Stomach (tissue), 9 donors: ENCODE data around the gene TNRC18. TPM values are rescaled to one million over a fixed set of nuclear protein-coding genes. Genes with fewer than 3 reads are reported as not detected.

Experiments
- DNase-seq, 2 donors: peaks; one replicate each; pipeline versions ENCODE4 v3.0.0 to v3.0.0-alpha.2; 2013 to 2019
- H3K27ac ChIP-seq, 5 donors: fragments of 200-600 bp in 4 of 5; sonication (generic) in 4 of 5; one replicate each; pipeline ENCODE4 v1.5.1; 2013 to 2019; ENCODE audit warnings: mild to moderate bottlenecking in 1 of 5, moderate library complexity in 1 of 5
- H3K27me3 ChIP-seq, 3 donors: fragments of 200-600 bp; sonication (generic); one replicate each; pipeline ENCODE4 v1.5.1; 2017 to 2019; ENCODE audit warnings: mixed run types in 1 of 3
- H3K36me3 ChIP-seq, 4 donors: fragments of 200-600 bp; sonication (generic); 1 replicate in 3 of 4; 2 replicates in 1 of 4; pipeline ENCODE4 v1.5.1; 2016 to 2019
- H3K4me1 ChIP-seq, 4 donors: fragments of 200-600 bp; sonication (generic); one replicate each; pipeline ENCODE4 v1.5.1; 2016 to 2019
- H3K4me3 ChIP-seq, 4 donors: fragments of 200-600 bp; sonication (generic) in 3 of 4; one replicate each; pipeline ENCODE4 v1.5.1; 2016 to 2019; ENCODE audit warnings: mild to moderate bottlenecking in 1 of 4
- H3K9me3 ChIP-seq, 4 donors: fragments of 200-600 bp; sonication (generic); one replicate each; pipeline ENCODE4 v1.5.1; 2016 to 2019
- CTCF ChIP-seq, 7 experiments: fragments of 450-650 bp in 4 of 7; fragments of 200-600 bp in 3 of 7; sonication (generic) in 3 of 7; IDR thresholded peaks; one replicate each; pipeline ENCODE4 v1.5.1; 2016 to 2019; ENCODE audit warnings: antibody characterized with exemption in 7 of 7, control low read depth in 2 of 7, mild to moderate bottlenecking in 1 of 7
- EP300 ChIP-seq: sonication (generic); formaldehyde crosslinking; IDR thresholded peaks from one replicate; pipeline ENCODE4 v1.6.1; 2017; ENCODE audit warnings: antibody characterized with exemption
- POLR2A ChIP-seq, 4 donors: fragments of 450-650 bp; IDR thresholded peaks; one replicate each; pipeline ENCODE4 v1.6.1; 2016; ENCODE audit warnings: antibody characterized with exemption in 4 of 4, control low read depth in 2 of 4, mild to moderate bottlenecking in 1 of 4, moderate library complexity in 1 of 4
- POLR2AphosphoS5 ChIP-seq, 3 donors: sonication (generic); formaldehyde crosslinking; IDR thresholded peaks; one replicate each; pipeline ENCODE4 v1.6.1; 2016; ENCODE audit warnings: antibody characterized with exemption in 3 of 3
- WGBS, 5 donors: extraction: QIAGEN DNeasy Blood & Tissue Kit in 3 of 5; methylation state at CpG; one replicate each; pipeline versions ENCODE4 v1.1.5 to v1.1.7; 2013 to 2018; 5-methylcytosine and 5-hydroxymethylcytosine counted together
- intact Hi-C: fragments of 100-400 bp; cut with DNase I; formaldehyde crosslinking; loops from one replicate; pipeline ENCODE4 v1.15.1; 2023; ENCODE audit warnings: low total_unique reads
- polyA plus RNA-seq, 3 donors: library from polyadenylated mRNA; stranded (reverse); fragments of 200-250 nt; gene quantifications; one replicate each; pipeline ENCODE4 v1.2.3, GENCODE V29; 2013
- total RNA-seq, 5 donors: library from RNA; depleted of rRNA; stranded (reverse); fragments of >200 nt; gene quantifications; one replicate each; pipeline versions ENCODE4 v1.1.0 to v1.2.3, GENCODE V29; 2014 to 2016
- donor health status: healthy with polysubstance abuse.
- donor health status: Bipolar disorder and iron deficiency.
- donor health status: healthy.

TNRC18 gene
- total and polyA plus RNA-seq, 8 donors: 8.5 to 463 (median 81.8) TPM

DNA sequence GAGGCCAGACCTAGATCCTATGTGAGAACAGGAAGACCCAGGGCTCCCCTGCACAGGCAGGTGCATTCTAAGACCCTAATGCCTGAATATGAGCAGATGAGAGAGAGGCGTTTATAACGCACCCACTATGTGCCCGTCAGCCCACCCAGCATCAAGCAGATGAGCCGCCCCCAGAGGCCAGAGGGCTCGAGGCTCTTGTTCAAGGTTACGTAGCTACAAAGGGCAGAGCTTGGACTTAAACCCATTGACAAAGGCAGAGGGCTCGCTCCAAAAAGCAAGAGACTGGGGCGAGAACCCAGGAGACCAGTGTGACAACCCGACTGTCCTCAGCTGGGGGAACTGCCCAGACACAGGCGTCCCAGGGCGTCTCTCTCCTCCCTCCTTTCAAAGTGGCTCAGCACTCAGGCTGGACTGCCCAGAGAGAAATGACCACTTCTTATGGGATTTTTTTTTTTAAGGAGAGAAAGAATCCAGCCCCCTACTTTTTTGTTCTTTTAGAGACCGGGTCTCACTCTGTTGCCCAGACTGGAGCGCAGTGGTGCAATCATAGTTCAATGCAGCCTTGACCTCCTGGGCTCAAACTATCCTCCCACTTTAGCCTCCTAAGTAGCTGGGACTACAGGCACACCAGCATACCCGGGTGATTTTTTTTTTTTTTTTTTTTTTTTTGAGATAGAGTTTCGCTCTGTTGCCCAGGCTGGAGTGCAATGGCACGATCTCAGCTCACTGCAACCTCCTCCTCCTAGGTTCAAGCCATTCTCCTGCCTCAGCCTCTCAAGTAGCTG is 40.1 kb downstream of the TNRC18 start:
- no peaks in the 10 kb centered on the region for H3K9me3 ChIP-seq
- H3K4me3 ChIP-seq: peak overlapping the region in 1 of 4 donors; percentile 3
- TF ChIP-seq POLR2A (IDR thresholded peaks at IDR 0.05) (no peak), EP300 (no peak), POLR2AphosphoS5 (IDR thresholded peaks at IDR 0.05) (no peak)
- H3K4me1 ChIP-seq: peaks cover 41 to 86% (median 66%) of the 10 kb centered on the region in 4 donors
- 56 to 71% (median 64%) methylated on average over 15 to 16 of the region's 16 CpGs for WGBS, 5 donors
- H3K27me3 ChIP-seq: no peaks in the 10 kb centered on the region
- H3K27ac ChIP-seq: peak overlapping the region in 2 of 5 donors; percentile 20 to 31
- peaks cover 28 to 69% (median 45%) of the 10 kb centered on the region in 4 donors for H3K36me3 ChIP-seq
- no peak for DNase-seq
- intact Hi-C loops: no loop called here

DNA sequence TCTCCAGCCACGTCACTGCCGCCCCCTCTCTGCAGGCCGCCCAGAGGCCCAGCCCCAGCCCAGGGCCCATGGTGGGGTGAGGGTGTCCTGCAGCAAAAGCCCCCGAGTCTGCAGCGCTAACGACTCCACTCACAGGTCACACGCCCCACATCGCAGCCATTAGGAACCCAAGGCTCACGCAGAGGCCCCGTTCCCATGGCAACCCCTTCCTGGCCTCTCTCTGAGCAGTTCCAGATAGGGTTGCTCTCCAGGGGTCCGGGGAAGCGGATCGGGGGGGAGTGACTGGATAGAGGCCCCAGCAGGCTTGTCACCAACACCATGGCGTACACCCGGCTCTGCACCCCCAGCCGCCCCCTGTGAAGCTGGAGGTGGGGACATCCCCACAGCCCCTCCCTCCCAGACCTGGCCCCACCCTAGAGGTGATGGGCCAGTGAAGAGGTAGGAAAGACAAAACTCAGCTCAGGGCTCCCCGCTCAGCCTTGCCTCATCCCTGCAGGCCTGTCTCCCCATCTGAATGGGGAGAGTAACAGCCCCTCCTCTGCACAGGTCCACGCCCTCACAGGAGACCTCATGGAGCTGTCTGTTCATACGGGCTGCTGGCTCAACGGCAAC is 41.2 kb downstream of the TNRC18 start:
- peak in 1 of 2 donors; percentile 90 for DNase-seq
- 51 to 64% (median 57%) methylated on average over 6 to 20 of the region's 20 CpGs for WGBS, 5 donors
- intact Hi-C loops: no loop called here
- H3K4me1 ChIP-seq: peaks cover 41 to 89% (median 67%) of the 10 kb centered on the region in 4 donors
- H3K36me3 ChIP-seq: peaks cover 21 to 67% (median 41%) of the 10 kb centered on the region in 4 donors
- H3K27ac ChIP-seq: peak overlapping the region in 2 of 5 donors; percentile 20 to 31
- H3K4me3 ChIP-seq: peak overlapping the region in 2 of 4 donors; percentile 5 to 29
- H3K9me3 ChIP-seq: no peaks in the 10 kb centered on the region
- no peaks in the 10 kb centered on the region for H3K27me3 ChIP-seq
- TF ChIP-seq EP300 (no peak), POLR2AphosphoS5 (IDR thresholded peaks at IDR 0.05) (no peak), POLR2A (IDR thresholded peaks at IDR 0.05) (no peak)

DNA sequence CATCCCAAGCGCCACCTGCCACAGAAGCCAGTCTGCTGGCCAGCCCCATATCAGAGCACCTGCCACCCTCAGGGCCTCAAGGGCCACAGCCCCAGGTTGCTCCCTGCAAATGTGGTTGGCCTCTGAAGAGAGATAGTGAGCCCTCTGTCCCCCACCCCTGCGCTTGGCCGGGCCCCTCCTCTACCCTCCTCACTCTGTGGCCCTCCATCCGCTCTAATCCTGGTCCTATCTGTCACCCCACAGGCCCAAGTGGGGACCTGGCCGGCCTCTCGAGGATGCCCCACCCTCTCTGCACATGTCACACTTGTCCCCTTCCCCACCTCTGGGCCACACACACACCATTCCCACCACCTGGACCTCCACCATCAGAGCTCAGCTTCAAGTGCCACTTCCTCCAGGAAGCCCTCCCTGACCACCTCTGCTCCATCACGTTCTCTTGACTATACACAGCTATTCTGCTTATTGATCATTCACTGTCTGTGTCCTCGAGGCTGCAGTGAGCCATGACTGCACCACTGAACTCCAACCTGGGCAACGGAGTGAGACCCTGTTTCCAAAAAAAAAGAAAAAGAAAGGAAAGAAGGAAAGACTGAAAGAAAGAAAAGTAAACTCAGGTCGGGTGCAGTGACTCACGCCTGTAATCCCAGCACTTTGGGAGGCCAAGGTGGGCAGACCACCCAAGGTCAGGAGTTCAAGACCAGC is 42.4 kb downstream of the TNRC18 start:
- WGBS, 5 donors: 49 to 67% (median 66%) methylated on average over 11 of the region's 11 CpGs
- no peak overlapping the region for H3K4me3 ChIP-seq
- H3K9me3 ChIP-seq: no peaks in the 10 kb centered on the region
- intact Hi-C loops: no loop called here
- H3K36me3 ChIP-seq: peaks cover 20 to 67% (median 41%) of the 10 kb centered on the region in 4 donors
- peaks cover 41 to 81% (median 69%) of the 10 kb centered on the region in 4 donors for H3K4me1 ChIP-seq
- no peaks in the 10 kb centered on the region for H3K27me3 ChIP-seq
- DNase-seq: no peak
- TF ChIP-seq CTCF (IDR thresholded peaks at IDR 0.05) (no peak), EP300 (no peak), POLR2A (IDR thresholded peaks at IDR 0.05) (no peak)
- H3K27ac ChIP-seq: peak overlapping the region in 2 of 5 donors; percentile 17 to 32

GRCh38 chr7:5380350-5381070 is 43.1 kb downstream of the TNRC18 start:
- intact Hi-C loops: no loop called here
- Histone ChIP-seq H3K27me3 (no peaks in the 10 kb centered on the region), H3K9me3 (no peaks in the 10 kb centered on the region), H3K27ac (peak overlapping the region in 2 of 5 donors; percentile 17 to 32), H3K4me1 (peaks cover 41 to 79% (median 69%) of the 10 kb centered on the region in 4 donors), H3K36me3 (peaks cover 26 to 70% (median 43%) of the 10 kb centered on the region in 4 donors), H3K4me3 (no peak overlapping the region)
- TF ChIP-seq POLR2AphosphoS5 (IDR thresholded peaks at IDR 0.05): no peak
- no peak for TF ChIP-seq EP300
- WGBS, 5 donors: 79 to 83% (median 81%) methylated on average over 10 to 20 of the region's 20 CpGs
- DNase-seq: no peak

DNA sequence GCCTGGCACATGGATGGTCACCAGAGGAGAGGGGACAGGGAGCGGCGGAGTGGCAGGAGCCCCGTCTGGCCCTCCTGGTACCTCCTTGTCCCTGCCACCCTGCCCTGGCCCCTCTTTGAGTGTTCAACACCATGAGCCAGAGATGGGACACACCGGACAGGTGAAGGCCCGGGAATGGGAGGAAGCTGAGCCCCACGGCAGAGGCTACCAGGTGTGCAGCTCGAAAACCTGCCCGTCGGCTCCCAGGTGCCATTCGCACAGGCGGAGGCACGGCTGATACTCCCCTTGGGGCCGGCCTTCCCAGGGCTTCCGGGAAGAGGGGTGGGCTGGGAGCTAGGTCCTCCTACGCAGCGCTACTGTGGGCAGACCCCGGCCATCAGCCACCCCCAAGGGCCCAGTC is 44.1 kb downstream of the TNRC18 start:
- TF ChIP-seq POLR2AphosphoS5 (IDR thresholded peaks at IDR 0.05) (no peak), CTCF (IDR thresholded peaks at IDR 0.05) (no peak), POLR2A (IDR thresholded peaks at IDR 0.05) (no peak), EP300 (no peak)
- Histone ChIP-seq H3K27me3 (no peaks in the 10 kb centered on the region), H3K27ac (peak overlapping the region in 1 of 5 donors; percentile 6), H3K9me3 (no peaks in the 10 kb centered on the region), H3K36me3 (peaks cover 36 to 73% (median 46%) of the 10 kb centered on the region in 4 donors), H3K4me1 (peaks cover 37 to 78% (median 64%) of the 10 kb centered on the region in 4 donors), H3K4me3 (no peak overlapping the region)
- intact Hi-C loops: no loop called here
- 79 to 84% (median 82%) methylated on average over 8 to 17 of the region's 17 CpGs for WGBS, 5 donors
- no peak for DNase-seq
